Keratinocyte (primary cell): ENCODE data around the gene SNU13.

Experiments
- CTCF ChIP-seq, 3 experiments: IDR thresholded peaks in 1 of 3; conservative IDR thresholded peaks in 1 of 3; optimal IDR thresholded peaks in 1 of 3; 2 replicates in 2 of 3; 3 replicates in 1 of 3; pipeline versions ENCODE3 to v1.5.1; 2011; ENCODE audit warnings: low read length in 3 of 3, mild to moderate bottlenecking in 3 of 3, moderate library complexity in 2 of 3, control low read depth in 1 of 3, inconsistent platforms in 1 of 3; ENCODE audit not compliant: insufficient read depth in 2 of 3; ENCODE audit errors: extremely low read depth in 1 of 3
- EZH2 ChIP-seq: IDR thresholded peaks from one replicate; pipeline ENCODE4 v1.6.1; 2012; ENCODE audit warnings: inconsistent platforms, mild to moderate bottlenecking, low read length, moderate library complexity

DNA sequence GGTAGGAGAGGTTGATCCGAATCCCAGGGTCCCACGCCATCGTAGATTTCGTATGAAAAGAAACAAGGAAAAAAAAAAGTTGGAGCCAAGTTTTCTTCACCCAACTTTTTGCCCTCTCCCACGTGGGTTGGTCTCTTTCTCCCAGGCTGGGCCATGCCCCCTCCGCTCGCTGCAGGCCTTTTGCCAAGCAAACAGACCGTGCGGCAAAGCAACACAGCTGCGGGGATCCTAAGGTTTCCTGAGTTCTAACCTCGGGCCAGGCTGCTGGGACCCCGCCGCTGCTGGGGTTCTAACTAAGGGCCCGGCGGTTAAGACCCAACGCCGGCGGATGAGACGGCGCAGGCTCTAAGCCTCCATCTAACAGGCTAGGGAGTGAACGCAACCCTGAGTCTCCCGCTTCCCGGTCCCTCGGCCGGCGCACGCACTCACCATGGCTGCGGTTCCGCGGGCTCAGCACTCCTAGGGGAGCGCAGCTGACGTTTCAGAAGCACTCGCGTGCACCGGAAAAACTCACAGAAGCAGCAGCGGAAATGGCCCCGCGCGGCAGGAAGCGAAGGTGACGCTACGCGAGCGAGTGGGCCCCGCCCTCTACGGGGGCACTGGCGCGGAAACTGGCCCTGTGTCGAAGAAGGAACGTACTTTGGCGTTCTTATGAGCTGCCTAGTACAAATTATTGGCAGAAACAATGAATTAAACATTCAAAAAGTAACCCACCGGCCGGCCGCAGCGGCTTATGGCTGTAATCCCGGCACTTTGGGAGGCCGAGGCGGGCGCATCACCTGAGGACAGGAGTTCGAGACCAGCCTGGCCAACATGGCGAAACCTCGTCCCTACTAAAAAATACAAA is at the start of gene SNU13:
- TF ChIP-seq CTCF (optimal IDR thresholded peaks at IDR 0.05 in 1 of 3, IDR thresholded peaks at IDR 0.05 in 1 of 3, conservative IDR thresholded peaks at IDR 0.05 in 1 of 3; ENCODE audit: extremely low read depth in 1 of 3, insufficient read depth in 2 of 3, low read length in 3 of 3) = peak in 1 of 3 experiments; percentile 7
- TF ChIP-seq EZH2 = no peak
